ENCODE measurements around the gene HDAC9.

- no peak for TF ChIP-seq CTCF (IDR thresholded peaks at IDR 0.05)
- no peak for TF ChIP-seq ZFX (IDR thresholded peaks at IDR 0.05; ENCODE audit: borderline replicate concordance)
Observed at GRCh38 chr7:18843979-18844378, 348.4 kb downstream of the HDAC9 start.

All from 22Rv1 (cell line).